ENCODE measurements around the gene CFAP54. TPM values are rescaled to one million over a fixed set of nuclear protein-coding genes. Genes with fewer than 3 reads are reported as not detected.
"Not testable (repeated sequence)": the region's sequence is repeated elsewhere in the genome, so short reads cannot be mapped to it uniquely, and the experiment has no call there.

Gene CFAP54
- polyA plus RNA-seq, 3 donors: 2.1 to 2.3 (median 2.2) TPM

DNA sequence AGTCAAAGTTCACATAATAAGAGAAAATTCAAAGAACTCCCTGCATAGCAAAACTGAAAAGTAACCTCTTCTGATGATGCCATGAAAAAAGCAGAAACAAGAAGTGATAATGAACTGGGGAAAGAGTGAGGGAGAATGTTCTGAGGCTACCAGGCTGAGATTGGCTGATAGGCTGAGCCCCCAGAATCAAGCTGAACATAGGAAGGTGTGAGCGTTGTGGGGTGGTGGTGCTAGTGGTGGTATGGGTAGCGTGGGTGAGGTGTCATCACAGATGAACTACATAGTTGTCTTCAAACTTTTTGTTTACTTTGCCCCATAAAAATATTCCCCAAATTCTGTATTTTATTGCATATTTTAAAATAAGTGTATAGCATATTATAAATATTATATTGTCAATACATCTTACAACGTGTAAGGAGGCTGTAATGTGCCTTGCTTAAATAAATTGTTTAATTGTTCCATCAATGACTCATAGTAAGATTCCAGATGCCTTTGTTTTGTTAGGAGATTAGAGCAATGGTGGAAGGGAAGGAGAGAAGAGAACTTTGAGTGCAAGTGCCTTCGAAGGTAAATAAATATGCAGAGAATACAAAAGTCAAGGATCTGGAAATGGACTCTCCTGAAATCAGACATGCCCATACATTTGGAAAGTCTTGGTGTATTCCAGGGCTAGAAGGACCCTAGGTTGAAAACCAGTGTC, 15.8 kb upstream of the CFAP54 start:
- DNase-seq (ENCODE audit: low read depth in 3 of 3, low spot score in 2 of 3): no peak

DNA sequence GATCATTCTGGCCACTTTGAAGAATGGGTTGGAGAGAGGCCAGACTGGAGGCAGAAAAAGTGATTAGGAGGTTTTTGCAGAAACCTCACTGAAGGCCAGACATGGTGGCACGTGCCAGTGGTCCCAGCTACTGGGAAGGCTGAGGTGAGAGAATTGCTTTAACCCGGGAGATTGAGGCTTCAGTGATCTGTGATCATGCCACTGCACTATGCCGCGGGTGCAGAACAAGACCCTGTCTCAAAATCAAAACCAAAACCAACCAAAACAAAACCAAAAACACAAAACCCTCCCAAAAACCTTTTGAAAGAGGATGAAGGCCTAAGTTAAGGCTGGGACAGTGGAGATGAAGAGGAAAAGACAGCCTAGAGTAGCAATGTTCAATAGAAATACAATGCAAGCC, 15.2 kb upstream of the CFAP54 start:
- no peak for DNase-seq (ENCODE audit: low read depth in 3 of 3, low spot score in 2 of 3)

DNA sequence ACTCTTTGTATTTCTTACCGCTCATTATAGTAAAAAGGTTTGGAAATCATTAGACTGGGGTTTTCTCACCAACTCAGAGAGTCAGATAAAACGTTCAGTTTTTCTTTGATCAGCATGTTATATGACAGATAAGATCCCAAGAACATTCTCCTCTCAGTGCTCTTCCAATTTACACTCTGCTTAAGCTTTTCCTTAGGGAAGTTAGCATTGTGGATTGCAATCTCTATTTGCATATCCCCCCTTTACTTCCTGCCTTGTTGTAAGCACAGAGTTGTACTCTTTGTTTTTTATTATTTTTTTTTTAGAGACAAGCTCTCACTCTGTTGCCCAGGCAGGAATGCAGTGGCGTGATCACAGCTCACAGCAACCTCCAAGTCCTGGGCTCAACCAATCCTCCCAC, 11.4 kb upstream of the CFAP54 start:
- no peak for DNase-seq (ENCODE audit: low read depth in 3 of 3, low spot score in 2 of 3)

DNA sequence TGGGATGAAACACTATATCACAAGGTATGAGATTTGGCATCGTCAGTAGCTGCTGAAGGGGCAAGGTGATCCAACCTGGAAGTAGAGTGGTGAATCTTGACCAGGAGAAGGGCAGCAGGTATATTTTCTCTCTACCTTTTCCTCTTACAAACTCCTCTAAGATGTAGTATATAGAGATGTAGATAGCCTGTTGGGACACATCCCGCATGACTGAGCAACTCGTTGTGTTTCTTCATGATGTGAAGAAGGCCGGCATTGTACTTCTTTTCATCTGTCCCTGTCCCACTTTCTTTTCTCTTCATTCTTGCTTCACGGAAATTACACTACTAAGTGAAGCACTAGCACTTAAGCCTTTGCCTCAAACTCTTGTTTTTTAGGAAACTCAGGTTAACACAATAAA, 7.3 kb upstream of the CFAP54 start:
- DNase-seq (ENCODE audit: low read depth in 3 of 3, low spot score in 2 of 3): no peak

DNA sequence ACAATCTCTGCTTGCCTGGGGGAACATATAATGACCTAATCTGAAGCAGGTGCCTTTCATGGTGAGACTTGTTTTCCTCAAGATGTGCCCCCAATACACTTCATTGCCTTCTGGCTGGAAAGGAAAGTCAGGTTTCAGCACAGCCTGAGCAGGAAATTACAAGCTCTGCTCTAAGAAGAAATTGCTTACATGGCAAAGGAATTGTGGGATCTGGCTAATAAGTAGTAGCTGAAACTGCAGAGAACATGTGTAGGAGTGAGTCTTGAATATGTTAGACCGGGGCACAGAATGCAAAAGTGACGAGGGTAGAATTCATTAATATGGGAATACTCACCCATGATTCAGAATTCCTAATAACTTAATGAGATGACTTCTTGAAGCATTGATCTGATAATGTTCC, 6.3 kb upstream of the CFAP54 start:
- no peak for DNase-seq (ENCODE audit: low read depth in 3 of 3, low spot score in 2 of 3)

DNA sequence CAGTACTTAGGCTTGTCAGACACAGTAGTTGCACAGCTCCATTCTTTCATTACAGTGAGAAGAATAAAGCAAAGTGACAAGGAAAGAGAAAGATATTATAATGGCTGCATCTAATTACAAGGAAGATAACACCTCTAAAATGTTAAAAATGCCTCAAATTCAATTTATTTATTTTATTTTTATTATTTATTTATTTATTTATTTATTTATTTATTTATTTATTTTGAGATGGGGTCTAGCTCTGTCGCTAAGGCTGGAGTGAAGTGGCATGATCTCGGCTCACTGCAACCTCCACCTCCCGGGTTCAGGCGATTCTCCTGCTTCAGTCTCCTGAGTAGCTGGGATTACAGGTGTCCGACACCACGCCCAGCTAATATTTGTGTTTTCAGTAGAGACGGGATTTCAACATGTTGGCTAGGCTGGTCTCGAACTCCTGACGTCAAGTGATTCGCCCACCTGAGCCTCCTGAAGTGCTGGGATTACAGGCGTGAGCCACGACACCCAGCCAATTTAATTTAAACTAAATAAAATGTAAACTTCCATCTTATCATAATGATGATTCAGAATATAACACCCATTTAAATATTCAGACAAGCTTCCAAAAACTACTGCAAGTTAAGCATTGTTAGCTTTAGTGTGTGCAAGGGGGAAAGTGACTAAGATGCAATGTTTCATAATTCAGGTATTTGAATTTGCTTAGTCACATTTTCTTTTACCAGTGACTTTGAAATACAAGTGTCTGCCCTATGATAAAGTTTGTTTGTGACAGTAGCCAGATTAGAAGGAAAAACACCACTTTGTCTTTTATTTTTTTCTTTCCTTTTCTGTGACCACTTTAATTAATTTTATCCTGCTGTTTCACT, 2.4 kb upstream of the CFAP54 start:
- DNase-seq (ENCODE audit: low read depth in 3 of 3, low spot score in 2 of 3): no peak

DNA sequence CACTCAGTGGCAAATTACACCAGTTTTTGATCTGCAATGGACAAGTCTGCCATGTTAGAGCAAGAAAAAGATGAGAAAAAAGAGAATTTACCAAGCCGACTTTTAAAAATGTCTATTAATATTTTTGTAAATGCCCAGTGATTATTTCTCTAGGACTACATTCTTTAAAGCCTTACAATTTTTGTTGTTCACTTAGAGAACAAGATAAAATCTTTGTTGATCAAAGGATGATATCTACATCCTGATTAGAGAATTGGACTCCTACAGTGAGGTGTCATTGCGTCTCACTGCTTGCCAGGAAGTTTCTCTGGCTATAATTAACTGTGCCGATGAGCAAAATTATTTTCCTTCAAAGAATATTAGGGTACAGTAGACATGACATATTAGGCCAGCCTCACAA, 1.7 kb upstream of the CFAP54 start:
- no peak for DNase-seq (ENCODE audit: low read depth in 3 of 3, low spot score in 2 of 3)

DNA sequence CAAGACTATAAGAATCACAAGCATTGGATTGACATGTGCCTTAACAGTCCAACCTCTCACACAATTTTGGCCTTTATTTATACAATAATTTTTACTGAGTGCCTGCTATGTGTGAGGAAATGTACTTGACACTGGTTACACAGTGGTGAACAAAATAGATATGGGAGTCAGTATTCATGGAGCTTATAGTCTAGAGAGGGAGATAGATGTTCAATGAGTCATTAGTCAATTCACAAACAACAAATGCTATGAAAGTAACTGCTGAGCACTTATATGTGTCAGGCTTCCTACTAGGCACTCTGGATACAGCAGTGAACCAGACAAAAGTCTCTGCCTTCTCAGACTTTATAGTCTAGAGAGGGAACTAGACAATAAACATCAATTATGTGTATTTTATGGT, 3.7 kb downstream of the CFAP54 start:
- no peak for DNase-seq (ENCODE audit: low read depth in 3 of 3, low spot score in 2 of 3)

DNA sequence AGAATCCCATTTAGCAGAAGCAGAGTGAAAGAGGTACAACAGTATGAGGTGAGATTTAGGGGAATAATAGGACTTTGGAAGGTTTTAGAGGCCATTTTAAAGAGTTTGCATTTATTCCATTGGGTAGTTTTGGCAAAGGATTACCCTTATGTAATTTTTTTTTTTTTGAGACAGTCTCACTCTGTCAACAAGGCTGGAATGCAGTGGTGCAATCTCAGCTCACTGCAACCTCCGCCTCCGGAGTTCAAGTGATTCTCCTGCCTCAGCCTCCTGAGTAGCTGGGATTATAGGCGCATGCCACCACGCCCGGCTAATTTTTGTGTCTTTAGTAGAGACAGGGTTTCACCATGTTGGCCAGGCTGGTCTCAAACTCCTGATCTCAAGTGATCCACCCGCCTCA, 4.8 kb downstream of the CFAP54 start:
- DNase-seq (ENCODE audit: low read depth in 3 of 3, low spot score in 2 of 3): not testable (repeated sequence)

DNA sequence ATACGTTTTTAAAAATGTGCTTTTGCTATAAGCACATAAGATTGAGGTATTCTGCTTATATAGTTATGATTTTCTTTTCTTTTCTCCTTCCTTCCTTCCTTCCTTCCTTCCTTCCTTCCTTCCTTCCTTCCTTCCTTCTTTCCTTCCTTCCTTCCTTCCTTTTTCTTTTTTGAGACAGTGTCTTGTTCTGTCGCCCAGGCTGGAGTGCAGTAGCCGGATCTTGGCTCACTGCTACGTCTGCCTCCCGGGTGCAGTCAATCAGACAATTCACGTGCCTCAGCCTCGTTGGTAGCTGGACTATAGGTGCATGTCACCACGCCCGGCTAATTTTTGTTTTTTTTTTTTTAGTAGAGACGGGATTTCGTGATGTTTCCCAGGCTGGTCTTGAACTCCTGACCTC, 5.8 kb downstream of the CFAP54 start:
- no peak for DNase-seq (ENCODE audit: low read depth in 3 of 3, low spot score in 2 of 3)

DNA sequence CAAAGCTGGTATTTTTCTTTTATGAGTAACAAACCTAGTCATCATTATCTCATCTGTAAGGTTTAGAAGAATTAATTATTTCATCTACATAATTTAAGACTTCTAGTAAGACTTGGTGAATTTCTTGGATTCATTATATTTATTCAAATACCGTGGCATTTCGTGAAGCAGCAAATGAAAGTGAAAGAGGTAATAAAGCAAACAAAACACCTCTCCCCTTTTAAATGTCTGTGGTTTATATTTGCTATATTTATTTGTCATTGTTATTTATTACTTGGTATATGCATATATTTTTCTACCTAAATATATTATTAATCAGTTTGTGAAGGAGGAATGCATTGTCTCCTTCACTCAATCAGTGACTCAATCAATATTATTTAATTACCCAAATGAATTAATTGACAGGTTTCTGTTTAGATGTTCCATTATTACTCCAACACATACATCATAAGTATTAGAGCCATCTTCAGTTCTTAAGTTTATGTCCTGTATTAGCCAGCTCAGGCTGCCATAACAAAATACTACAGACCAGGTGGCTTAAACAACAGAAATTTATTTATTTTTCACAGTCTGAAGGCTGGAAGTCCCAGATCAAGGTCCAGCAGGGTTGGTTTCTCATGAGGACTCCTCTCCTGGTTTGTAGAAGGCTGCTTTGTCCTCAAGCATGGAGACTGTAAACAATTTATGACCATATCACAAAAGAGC, 6.6 kb downstream of the CFAP54 start:
- DNase-seq (ENCODE audit: low read depth in 3 of 3, low spot score in 2 of 3): no peak

DNA sequence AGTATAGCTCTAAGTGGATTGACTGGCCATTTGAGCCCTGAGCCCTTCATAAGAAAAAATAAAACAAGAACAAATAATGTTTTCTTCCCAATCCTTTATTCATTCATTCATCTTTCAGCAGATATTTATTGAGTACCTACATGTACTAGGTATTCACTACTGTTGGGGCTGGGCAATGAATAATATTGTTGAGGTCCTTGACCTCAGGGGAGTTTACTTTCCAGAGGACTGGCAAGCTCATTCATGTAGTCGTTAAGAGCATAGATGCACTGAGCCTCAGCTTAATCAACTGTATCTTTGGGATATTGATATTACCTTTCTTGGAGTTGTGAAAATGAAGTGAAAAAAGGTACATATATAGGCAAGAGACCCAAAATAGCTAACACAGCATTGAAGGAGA, 7.6 kb downstream of the CFAP54 start:
- no peak for DNase-seq (ENCODE audit: low read depth in 3 of 3, low spot score in 2 of 3)

DNA sequence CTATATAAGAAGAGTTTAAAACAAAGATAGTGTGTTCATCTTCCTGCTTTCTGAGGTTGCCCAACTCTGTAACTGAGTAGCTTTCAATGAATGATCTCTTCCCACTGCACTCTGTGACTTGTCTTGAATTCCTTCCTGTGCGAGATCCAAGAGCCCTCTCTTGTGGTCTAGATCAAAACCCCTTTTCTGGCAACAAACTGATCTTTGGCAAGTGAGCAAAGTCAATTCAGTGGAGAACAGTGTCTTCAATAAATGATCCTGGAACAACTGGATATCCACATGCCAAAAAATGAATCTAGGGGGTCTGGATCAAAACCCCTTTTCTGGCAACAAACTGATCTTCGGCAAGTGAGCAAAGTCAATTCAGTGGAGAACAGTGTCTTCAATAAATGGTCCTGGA, 8.5 kb downstream of the CFAP54 start:
- no peak for DNase-seq (ENCODE audit: low read depth in 3 of 3, low spot score in 2 of 3)

DNA sequence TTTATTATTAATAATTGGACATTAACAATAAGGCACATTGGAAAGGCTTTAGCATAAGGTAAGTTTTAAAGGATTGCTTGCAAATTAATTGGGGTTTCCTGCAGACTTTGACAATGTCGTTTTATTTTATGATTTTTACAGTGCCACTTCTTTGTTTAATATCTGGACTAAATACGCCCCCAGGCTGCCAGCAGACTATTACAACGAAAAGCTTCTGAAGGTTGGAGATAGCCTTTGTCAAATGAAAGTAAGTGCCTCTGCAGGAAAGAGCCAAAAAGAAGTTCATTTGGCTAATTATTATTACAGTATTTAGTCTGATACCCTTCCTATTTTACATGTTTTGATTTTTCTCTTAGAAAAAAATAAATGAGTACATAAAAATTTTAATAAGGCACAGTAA, 11.3 kb downstream of the CFAP54 start:
- DNase-seq (ENCODE audit: low read depth in 3 of 3, low spot score in 2 of 3): no peak

DNA sequence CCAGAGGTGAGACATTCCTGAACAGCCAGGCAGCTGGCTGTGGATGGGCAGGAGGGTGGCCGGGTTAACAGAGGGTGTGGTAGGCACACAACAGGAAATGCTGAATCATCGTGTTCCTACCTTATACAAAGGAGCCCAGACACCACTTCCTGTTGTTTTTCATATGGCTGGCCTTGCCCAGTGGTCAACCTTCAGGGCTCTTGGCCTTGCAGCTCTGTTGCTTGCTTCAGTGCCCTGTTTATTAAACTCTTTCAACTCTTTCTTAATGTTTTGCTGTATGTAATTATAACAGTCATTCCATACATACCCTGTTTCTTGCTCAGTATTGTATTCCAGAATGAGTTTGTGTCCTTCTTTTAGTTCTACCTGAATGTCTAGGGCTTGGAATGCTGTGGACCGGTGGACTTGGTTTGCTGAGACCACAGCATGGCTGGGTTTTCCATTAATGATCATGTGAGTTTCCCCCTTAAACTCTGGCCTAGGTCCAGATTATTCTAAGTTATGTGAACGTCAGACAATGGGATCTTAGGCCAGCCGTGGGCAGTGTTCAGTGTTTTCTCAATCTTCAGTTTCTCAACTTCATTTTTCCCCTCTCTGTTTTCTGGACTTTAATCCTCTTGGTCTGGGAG, 11.9 kb downstream of the CFAP54 start:
- DNase-seq (ENCODE audit: low read depth in 3 of 3, low spot score in 2 of 3): no peak

DNA sequence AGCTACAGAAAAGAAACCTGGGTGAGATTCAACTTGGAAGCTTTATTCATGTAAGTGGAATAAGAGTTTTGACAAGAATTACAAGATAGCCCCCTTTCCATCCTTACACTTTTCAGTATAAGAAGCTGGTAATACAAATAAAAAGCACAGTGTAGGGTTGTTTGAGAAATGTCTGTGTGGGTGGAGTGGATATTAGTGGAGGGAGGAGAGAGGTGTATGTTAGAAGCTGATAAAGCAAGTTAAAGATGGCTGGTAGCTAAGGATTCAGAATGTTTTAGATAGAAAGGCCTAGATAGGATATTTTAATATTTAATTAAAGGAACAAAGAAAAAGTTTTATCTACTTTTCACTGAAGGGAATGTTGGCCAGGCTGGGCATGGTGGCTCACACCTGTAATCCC, 12.5 kb downstream of the CFAP54 start:
- DNase-seq (ENCODE audit: low read depth in 3 of 3, low spot score in 2 of 3): no peak

DNA sequence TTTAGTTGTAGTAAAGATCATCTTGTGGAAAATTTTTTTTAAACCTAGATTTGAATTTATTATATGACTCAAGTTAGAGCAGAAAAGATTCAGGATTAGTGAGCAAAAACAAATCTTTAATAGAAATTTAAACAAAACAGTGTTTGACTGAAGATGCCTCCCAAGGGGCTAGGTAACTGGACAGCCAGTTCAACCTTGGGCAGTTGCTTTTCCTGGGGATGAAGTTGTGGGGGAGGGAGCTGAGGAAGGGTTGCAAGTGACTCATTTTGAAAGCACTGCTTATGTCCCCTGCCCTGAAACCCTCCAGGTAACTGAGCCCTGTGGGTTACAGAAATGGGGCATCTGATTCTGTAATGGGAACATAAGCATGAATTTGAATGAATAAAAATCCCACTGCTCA, 13.1 kb downstream of the CFAP54 start:
- no peak for DNase-seq (ENCODE audit: low read depth in 3 of 3, low spot score in 2 of 3)

DNA sequence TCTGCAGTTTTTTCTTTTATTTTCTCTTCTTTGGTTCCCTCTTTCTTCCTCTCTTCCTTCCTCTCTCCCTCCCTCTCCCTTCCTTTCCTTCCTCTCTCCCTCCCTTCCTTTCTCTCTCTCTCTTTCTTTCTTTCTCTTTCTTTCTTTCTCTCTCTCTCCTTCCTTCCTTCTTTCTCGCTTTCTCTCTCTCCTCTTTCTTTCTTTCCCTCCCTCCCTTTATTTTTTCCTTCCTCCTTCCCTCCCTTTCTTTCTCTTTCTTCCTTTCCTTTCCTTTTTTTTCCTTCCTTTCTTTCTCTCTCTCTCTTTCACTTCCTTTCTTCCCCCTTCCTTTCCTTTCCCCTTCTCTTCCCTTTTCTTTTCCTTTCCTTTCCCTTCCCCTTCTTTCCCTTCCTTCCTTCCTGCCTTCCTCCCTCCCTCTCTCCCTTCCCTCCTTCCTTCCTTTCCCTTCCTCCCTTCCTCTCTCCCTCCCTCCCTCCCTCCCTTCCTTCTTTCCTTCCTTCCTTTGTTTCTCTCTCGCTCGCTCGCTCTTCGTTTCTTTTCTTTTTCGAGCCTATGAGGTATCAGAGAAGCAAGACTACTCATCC, 13.7 kb downstream of the CFAP54 start:
- DNase-seq (ENCODE audit: low read depth in 3 of 3, low spot score in 2 of 3): no peak

DNA sequence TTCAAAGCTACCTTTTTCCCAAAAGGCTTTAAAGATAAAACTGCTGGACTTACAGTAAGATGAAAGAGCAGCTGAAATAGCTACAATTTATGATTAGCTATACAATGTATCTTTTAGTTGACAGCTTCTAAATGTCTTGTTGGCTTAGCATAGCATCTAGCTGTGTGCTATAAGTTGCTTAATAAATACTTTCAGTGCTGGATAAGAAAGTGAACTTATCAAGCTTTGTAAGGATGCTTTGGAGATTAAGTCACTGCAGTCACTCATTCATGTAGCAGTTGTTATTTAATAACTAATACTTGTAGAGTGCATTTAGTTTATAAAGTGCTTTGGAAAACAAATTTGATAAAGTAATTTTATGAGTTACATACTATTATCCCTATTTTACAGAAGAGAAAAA, 14.6 kb downstream of the CFAP54 start:
- no peak for DNase-seq (ENCODE audit: low read depth in 3 of 3, low spot score in 2 of 3)

DNA sequence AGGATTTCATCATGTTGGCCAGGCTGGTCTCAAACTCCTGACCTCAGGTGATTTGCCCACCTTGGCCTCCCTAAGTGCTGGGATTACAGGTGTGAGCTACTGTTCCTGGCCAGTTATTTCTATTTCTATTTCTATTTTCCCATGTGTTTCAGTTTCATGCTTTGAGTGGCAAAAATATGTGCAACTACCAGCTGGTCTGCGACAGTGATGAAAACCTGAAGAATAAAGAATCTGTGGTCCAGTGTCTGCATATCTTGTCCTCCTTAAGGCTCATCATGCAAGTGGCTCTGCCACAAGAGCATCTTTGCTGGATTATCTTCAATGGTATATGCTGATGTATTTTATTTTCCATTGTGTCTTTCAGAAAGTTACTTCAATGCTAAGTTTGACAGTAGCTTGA, 17.4 kb downstream of the CFAP54 start:
- DNase-seq (ENCODE audit: low read depth in 3 of 3, low spot score in 2 of 3): no peak

DNA sequence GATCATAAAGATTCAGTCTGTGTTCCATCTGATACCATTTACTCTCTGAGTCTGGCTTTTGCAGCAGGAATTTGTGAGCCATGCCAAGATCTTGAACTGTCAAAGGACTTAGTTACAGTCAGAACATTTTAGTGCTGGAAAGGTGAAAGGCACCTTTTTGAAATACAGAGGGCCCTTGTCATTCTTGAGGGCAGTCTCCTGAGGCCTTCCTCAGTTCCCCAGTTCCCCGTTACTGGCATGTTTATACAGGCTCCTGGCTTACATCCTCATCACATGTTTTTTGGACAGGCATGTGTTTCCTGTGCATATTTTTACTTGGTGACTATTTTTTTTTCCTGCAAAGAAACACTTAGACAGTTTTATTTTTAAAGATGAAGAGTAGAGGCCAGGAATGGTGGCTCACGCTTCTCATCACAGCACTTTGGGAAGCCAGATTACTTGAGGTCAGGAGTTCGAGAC, 21.0 kb downstream of the CFAP54 start:
- no peak for DNase-seq (ENCODE audit: low read depth in 3 of 3, low spot score in 2 of 3)
